Upper lobe of left lung (tissue), 6 donors: Measurements from ENCODE around the gene ADCY4. TPM values are rescaled to one million over a fixed set of nuclear protein-coding genes. Genes with fewer than 3 reads are reported as not detected.

Experiments
- ATAC-seq, 2 donors: fragments of 200-7000 bp; cut with Tn5 transposase; one replicate each; pipeline ENCODE4 v1.9.1; 2022; ENCODE audit warnings: mild to moderate bottlenecking in 2 of 2, moderate library complexity in 2 of 2; ENCODE audit not compliant: low FRiP score in 2 of 2
- DNase-seq, 2 donors: peaks; one replicate each; pipeline ENCODE4 v3.0.0-alpha.2; 2019 to 2020
- H3K27ac ChIP-seq, 4 donors: fragments of 200-600 bp; sonication (generic); one replicate each; pipeline ENCODE4 v1.5.1; 2016 to 2019
- H3K27me3 ChIP-seq, 4 donors: fragments of 200-600 bp; sonication (generic); one replicate each; pipeline ENCODE4 v1.5.1; 2017 to 2019
- H3K36me3 ChIP-seq, 4 donors: fragments of 200-600 bp; sonication (generic); one replicate each; pipeline ENCODE4 v1.5.1; 2016 to 2019
- H3K4me1 ChIP-seq, 4 donors: fragments of 200-600 bp; sonication (generic); one replicate each; pipeline ENCODE4 v1.5.1; 2018 to 2019
- H3K4me3 ChIP-seq, 4 donors: fragments of 200-600 bp; sonication (generic); one replicate each; pipeline ENCODE4 v1.5.1; 2017 to 2019; ENCODE audit warnings: mild to moderate bottlenecking in 2 of 4, moderate library complexity in 1 of 4
- H3K9me3 ChIP-seq, 4 donors: fragments of 200-600 bp; sonication (generic); one replicate each; pipeline ENCODE4 v1.5.1; 2018 to 2019
- CTCF ChIP-seq, 6 experiments: fragments of 450-650 bp in 4 of 6; fragments of 200-600 bp in 2 of 6; sonication (generic) in 2 of 6; IDR thresholded peaks; one replicate each; pipeline ENCODE4 v1.5.1; 2016 to 2019; ENCODE audit warnings: antibody characterized with exemption in 6 of 6
- EP300 ChIP-seq, 4 donors: sonication (generic); formaldehyde crosslinking; IDR thresholded peaks; one replicate each; pipeline ENCODE4 v1.5.1; 2017; ENCODE audit warnings: antibody characterized with exemption in 4 of 4, control low read depth in 2 of 4
- POLR2A ChIP-seq, 4 donors: fragments of 450-650 bp; IDR thresholded peaks; one replicate each; pipeline ENCODE4 v1.5.1; 2016 to 2017; ENCODE audit warnings: antibody characterized with exemption in 4 of 4, mild to moderate bottlenecking in 2 of 4
- POLR2AphosphoS5 ChIP-seq, 2 donors: sonication (generic); formaldehyde crosslinking; IDR thresholded peaks; one replicate each; pipeline ENCODE4 v1.5.1; 2017; ENCODE audit warnings: antibody characterized with exemption in 2 of 2
- WGBS, 2 donors: methylation state at CpG; one replicate each; pipeline ENCODE4 v1.1.5; 2017 to 2018; 5-methylcytosine and 5-hydroxymethylcytosine counted together
- total RNA-seq, 6 donors: library from RNA; depleted of rRNA in 4 of 6; stranded (reverse); fragments of >200 nt in 4 of 6; gene quantifications; one replicate each; pipeline versions ENCODE4 v1.1.0 to v1.2.1, GENCODE V29; 2016 to 2021
- donor health status: DM: no; HTN: no; CAD: no; lungs with moderate emphysema.
- donor health status: DM: no; HTN: yes; CAD: no; lungs with severe emphysema.

The ADCY4 gene
- total RNA-seq, 6 donors from 2014 or later, result 22.4 to 159 (median 43.7) TPM

GRCh38 chr14:24342889-24343288 lies 8.0 kb upstream of the ADCY4 start:
- 85 to 96% methylated on average over 4 of the region's 4 CpGs for WGBS, 2 donors

DNA sequence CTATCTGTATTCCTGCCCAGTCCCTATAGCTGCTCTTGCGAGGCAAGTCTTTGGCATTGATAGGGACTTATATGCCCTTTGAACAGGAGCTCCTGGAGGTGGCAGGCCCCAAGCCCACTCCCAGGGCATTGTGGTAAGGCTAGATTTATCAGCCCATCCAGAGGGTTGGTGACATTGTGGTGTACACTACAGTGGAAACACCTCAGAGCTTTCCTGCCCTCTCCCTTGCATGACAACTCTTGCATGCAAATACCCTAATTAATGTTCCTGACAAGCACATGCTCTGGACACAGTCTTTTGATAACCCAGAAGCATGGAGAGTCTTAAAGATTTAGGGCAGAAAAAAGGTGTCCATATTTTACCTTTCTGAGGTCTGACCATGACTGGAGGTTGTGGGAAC lies 5.7 kb upstream of the ADCY4 start:
- DNase-seq (no peak), ATAC-seq (no peak)
- Histone ChIP-seq H3K9me3 (no peaks in the 10 kb centered on the region), H3K27me3 (no peaks in the 10 kb centered on the region), H3K27ac (no peak overlapping the region), H3K4me1 (peaks cover 20 to 36% (median 21%) of the 10 kb centered on the region in 4 donors), H3K36me3 (peaks cover 0 to 11% (median 3%) of the 10 kb centered on the region in 4 donors), H3K4me3 (no peak overlapping the region)
- no peak for TF ChIP-seq POLR2A (IDR thresholded peaks at IDR 0.05)
- TF ChIP-seq POLR2AphosphoS5 (IDR thresholded peaks at IDR 0.05), result no peak
- no peak for TF ChIP-seq CTCF (IDR thresholded peaks at IDR 0.05)
- TF ChIP-seq EP300 (IDR thresholded peaks at IDR 0.05), result no peak
- 60 to 100% methylated on average over 1 of the region's 1 CpG for WGBS, 2 donors

More at GRCh38 chr14:24342889-24343288, 8.0 kb upstream of the ADCY4 start:
- Histone ChIP-seq H3K36me3 (peaks cover 0 to 2% (median 0%) of the 10 kb centered on the region in 4 donors), H3K9me3 (no peaks in the 10 kb centered on the region), H3K4me1 (peaks cover 10 to 21% (median 16%) of the 10 kb centered on the region in 4 donors), H3K27me3 (no peaks in the 10 kb centered on the region), H3K4me3 (no peak overlapping the region), H3K27ac (no peak overlapping the region)
- DNase-seq, result no peak
- ATAC-seq, result no peak
- TF ChIP-seq CTCF (IDR thresholded peaks at IDR 0.05), result no peak
- no peak for TF ChIP-seq EP300 (IDR thresholded peaks at IDR 0.05)

GRCh38 chr14:24339284-24340151 lies 4.6 kb upstream of the ADCY4 start, which contains the start of gene RIPK3:
Gene RIPK3 (minus strand): TSS chr14:24339991. CDS start chr14:24339826, 165 bp downstream.
- ATAC-seq (peak; percentile 83 to 84), DNase-seq (peak; percentile 88 to 89)
- H3K27ac ChIP-seq, result peak within 1 kb of the TSS; percentile 71 to 83 (median 78)
- H3K4me1 ChIP-seq, result peaks cover 26 to 47% (median 31%) of the 10 kb centered on the region in 4 donors
- TF ChIP-seq EP300 (IDR thresholded peaks at IDR 0.05), result no peak
- peak; percentile 5 to 55 for TF ChIP-seq POLR2AphosphoS5 (IDR thresholded peaks at IDR 0.05)
- TF ChIP-seq POLR2A (IDR thresholded peaks at IDR 0.05), result peak in 3 of 4 donors; percentile 8 to 74 (median 59)
- TF ChIP-seq CTCF (IDR thresholded peaks at IDR 0.05), result peak in 2 of 6 experiments; percentile 7 to 23
- WGBS, 2 donors, result 11 to 25% methylated on average over 13 to 51 of the region's 51 CpGs
- peak within 1 kb of the TSS; percentile 4 to 70 (median 54) for H3K4me3 ChIP-seq
- peaks cover 0 to 11% (median 3%) of the 10 kb centered on the region in 4 donors for H3K36me3 ChIP-seq
- peaks cover 0 to 4% (median 0%) of the 10 kb centered on the region in 4 donors for H3K27me3 ChIP-seq
- no peaks in the 10 kb centered on the region for H3K9me3 ChIP-seq

DNA sequence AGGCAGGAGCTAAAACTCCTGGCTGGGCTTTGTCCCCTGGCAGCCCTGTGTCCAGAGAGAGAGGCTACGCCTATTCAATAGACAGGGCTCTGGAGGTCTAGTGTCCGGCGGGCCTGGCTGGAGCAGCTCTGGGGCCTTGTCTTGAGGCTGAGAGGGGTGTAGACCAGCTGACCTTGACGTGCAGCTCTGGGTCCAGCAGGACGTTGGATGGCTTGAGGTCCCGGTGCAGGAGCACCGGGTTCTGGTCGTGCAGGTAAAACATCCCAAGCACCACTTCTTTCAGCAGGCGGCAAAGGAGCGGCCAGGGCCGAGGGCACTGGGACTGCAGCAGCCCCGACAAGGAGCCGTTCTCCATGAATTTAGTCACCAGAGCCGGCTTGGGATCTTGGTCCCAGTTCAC lies 4.0 kb upstream of the ADCY4 start:
- peak overlapping the region; percentile 4 to 70 (median 54) for H3K4me3 ChIP-seq
- peaks cover 0 to 8% (median 0%) of the 10 kb centered on the region in 4 donors for H3K27me3 ChIP-seq
- no peaks in the 10 kb centered on the region for H3K9me3 ChIP-seq
- no peak for TF ChIP-seq POLR2A (IDR thresholded peaks at IDR 0.05)
- no peak for TF ChIP-seq CTCF (IDR thresholded peaks at IDR 0.05)
- no peak for TF ChIP-seq EP300 (IDR thresholded peaks at IDR 0.05)
- no peak for TF ChIP-seq POLR2AphosphoS5 (IDR thresholded peaks at IDR 0.05)
- WGBS, 2 donors, result 68 to 83% methylated on average over 5 to 14 of the region's 14 CpGs
- H3K4me1 ChIP-seq, result peaks cover 33 to 54% (median 37%) of the 10 kb centered on the region in 4 donors
- DNase-seq, result peak in 1 of 2 donors; percentile 58
- peak overlapping the region in 3 of 4 donors; percentile 71 to 83 (median 82) for H3K27ac ChIP-seq
- ATAC-seq, result no peak
- peaks cover 0 to 11% (median 3%) of the 10 kb centered on the region in 4 donors for H3K36me3 ChIP-seq
